HepG2 (cell line): ENCODE data around the gene LRRTM1. TPM values are rescaled to one million over a fixed set of nuclear protein-coding genes. Genes with fewer than 3 reads are reported as not detected.

ENCODE experiments used
- ATAC-seq: fragments of 200-7000 bp; cut with Tn5 transposase; 3 replicates; pipeline ENCODE4 v1.9.1; 2020; ENCODE audit warnings: mild to moderate bottlenecking, moderate library complexity
- BruUV-seq: library from RNA; stranded (reverse); fragments of 400-500 nt; replicated peaks from 2 replicates; lab custom pipeline; 2021; lab: Mats Ljungman, UMichigan
- CTCF ChIA-PET: fragments of 300-600 bp; formaldehyde crosslinking; extraction: SDS; loops from one replicate; lab custom pipeline; 2021; ENCODE audit warnings: low total read pairs, inconsistent platforms, low intra/inter-chr PET ratio; lab: Yijun Ruan, JAX
- POLR2A ChIA-PET: fragments of 350-600 bp; sonication (Branson Sonifier 250); formaldehyde crosslinking; loops from one replicate; lab custom pipeline; 2020; ENCODE audit warnings: antibody characterized with exemption, inconsistent platforms; lab: Yijun Ruan, JAX
- DNase-seq: peaks from one replicate; pipeline ENCODE4 v3.0.0-alpha.2; 2015; ENCODE audit warnings: low spot score
- FAIRE-seq: peaks from 3 replicates; lab custom pipeline; 2011; peaks lifted over from hg19 to GRCh38; lab: Jason Lieb, UNC
- H2AFZ ChIP-seq: one replicate; pipeline ENCODE4 v1.6.1; 2011; ENCODE audit warnings: low read length, inconsistent platforms
- H3K27ac ChIP-seq: fragments of 300-600 bp; 3 replicates; pipeline ENCODE4 v1.8.0; 2011; ENCODE audit warnings: mixed run types, mild to moderate bottlenecking, mixed read lengths, low read length, inconsistent platforms; ENCODE audit not compliant: insufficient read depth; ENCODE audit errors: extremely low read length
- H3K27me3 ChIP-seq, 2 experiments: fragments of 200-600 bp in 1 of 2; 2 replicates in 1 of 2; 3 replicates in 1 of 2; pipeline versions ENCODE4 v1.6.0 to v1.8.0; 2011; ENCODE audit warnings: low read length in 2 of 2, mild to moderate bottlenecking in 2 of 2, moderate library complexity in 2 of 2, inconsistent platforms in 1 of 2; ENCODE audit not compliant: insufficient read depth in 2 of 2, control insufficient read depth in 1 of 2
- H3K36me3 ChIP-seq, 2 experiments: fragments of 200-600 bp in 1 of 2; replicated peaks in 1 of 2; 2 replicates in 1 of 2; 3 replicates in 1 of 2; pipeline versions ENCODE4 v1.5.1 to v1.8.0; 2011; ENCODE audit warnings: low read length in 2 of 2, inconsistent platforms in 1 of 2; ENCODE audit not compliant: insufficient read depth in 2 of 2, control insufficient read depth in 1 of 2
- H3K4me1 ChIP-seq: 2 replicates; pipeline ENCODE4 v1.5.1; 2012; ENCODE audit warnings: low read length, inconsistent platforms; ENCODE audit not compliant: insufficient read depth
- H3K4me2 ChIP-seq: 2 replicates; pipeline ENCODE4 v1.6.0; 2011; ENCODE audit warnings: low read depth, low read length, inconsistent platforms
- H3K4me3 ChIP-seq, 3 experiments: fragments of 200-600 bp in 1 of 3; sonication (generic), shearing (Covaris generic) in 1 of 3; replicated peaks in 1 of 3; 2 replicates each; pipeline ENCODE4 v1.5.1; 2011 to 2016; ENCODE audit warnings: low read length in 3 of 3, inconsistent platforms in 2 of 3, low read depth in 2 of 3, mild to moderate bottlenecking in 2 of 3, control low read depth in 1 of 3, mixed read lengths in 1 of 3; ENCODE audit not compliant: insufficient read depth in 1 of 3
- H3K79me2 ChIP-seq: one replicate; pipeline ENCODE4 v1.6.1; 2011; ENCODE audit warnings: low read length, inconsistent platforms; ENCODE audit not compliant: insufficient read depth
- H3K9ac ChIP-seq: 2 replicates; pipeline ENCODE4 v1.6.0; 2011; ENCODE audit warnings: mild to moderate bottlenecking, low read depth, low read length, inconsistent platforms; ENCODE audit not compliant: insufficient read depth
- H3K9me3 ChIP-seq: 2 replicates; pipeline ENCODE4 v1.5.1; 2012; ENCODE audit warnings: mild to moderate bottlenecking, low read length
- H4K20me1 ChIP-seq: 2 replicates; pipeline ENCODE4 v1.6.0; 2011; ENCODE audit warnings: inconsistent platforms, mild to moderate bottlenecking, low read length, moderate library complexity; ENCODE audit not compliant: insufficient read depth
- ASH2L ChIP-seq: fragments of 300-600, 200-600 bp; sonication (generic); IDR thresholded peaks from 2 replicates; pipeline ENCODE4 v1.7.0; 2017; ENCODE audit warnings: low read depth, mild to moderate bottlenecking, moderate library complexity, mixed read lengths, low read length; ENCODE audit not compliant: insufficient read length
- BRD4 ChIP-seq: sonication (generic); formaldehyde crosslinking; IDR thresholded peaks from 2 replicates; pipeline ENCODE4 v1.4.0; 2020; ENCODE audit warnings: missing genetic modification reagents
- LCORL ChIP-seq, 2 experiments: fragments of 450-650 bp in 1 of 2; sonication (generic) in 1 of 2; formaldehyde crosslinking in 1 of 2; IDR thresholded peaks; 2 replicates each; pipeline versions ENCODE4 v1.5.0 to v1.6.1; 2017 to 2020; ENCODE audit warnings: antibody characterized with exemption in 1 of 2, missing genetic modification reagents in 1 of 2
- NBN ChIP-seq: fragments of 450-650 bp; conservative IDR thresholded peaks from 2 replicates; pipeline ENCODE4 v1.6.1; 2017
- NFKB2 ChIP-seq: sonication (generic); formaldehyde crosslinking; IDR thresholded peaks from 2 replicates; pipeline ENCODE4 v1.4.0; 2020; ENCODE audit warnings: missing genetic modification reagents, borderline replicate concordance
- STAG1 ChIP-seq: sonication (generic); formaldehyde crosslinking; IDR thresholded peaks from 2 replicates; pipeline ENCODE4 v1.4.0; 2020; ENCODE audit warnings: missing genetic modification reagents
- ZFP41 ChIP-seq: sonication (generic); formaldehyde crosslinking; IDR thresholded peaks from 2 replicates; pipeline ENCODE4 v1.4.0; 2020; ENCODE audit warnings: mild to moderate bottlenecking, missing genetic modification reagents, borderline replicate concordance
- ZNF234 ChIP-seq: sonication (generic); formaldehyde crosslinking; conservative IDR thresholded peaks from 2 replicates; pipeline ENCODE4 v1.5.1; 2020; ENCODE audit warnings: mild to moderate bottlenecking, missing genetic modification reagents
- ZNF616 ChIP-seq: sonication (generic); formaldehyde crosslinking; IDR thresholded peaks from 2 replicates; pipeline ENCODE4 v1.5.0; 2020; ENCODE audit warnings: low read depth, mild to moderate bottlenecking, missing genetic modification reagents
- ZNF816 ChIP-seq: sonication (generic); formaldehyde crosslinking; IDR thresholded peaks from 2 replicates; pipeline ENCODE4 v1.8.0; 2022; ENCODE audit warnings: missing genetic modification reagents, mild to moderate bottlenecking, borderline replicate concordance
- WGBS: methylation state at CpG from one replicate; pipeline ENCODE4 v1.1.6; 2017; ENCODE audit warnings: low lambda C conversion rate; 5-methylcytosine and 5-hydroxymethylcytosine counted together
- in situ Hi-C: cut with HindIII; loops from 2 replicates; pipeline ENCODE4 v1.10.0; 2017; ENCODE audit warnings: low pct_unique_long_range_greater_than_20kb; ENCODE audit not compliant: extremely low pct_ligation_motif_present
- intact Hi-C: fragments of 100-400 bp; cut with micrococcal nuclease; formaldehyde crosslinking; loops from one replicate; pipeline ENCODE4 v1.10.0; 2022; ENCODE audit not compliant: unreplicated experiment
- polyA plus RNA-seq, 8 experiments: library from polyadenylated mRNA; depleted of rRNA in 3 of 8; stranded (reverse) in 7 of 8; unstranded in 1 of 8; fragments of >200 nt; fragmentation: Illumina TruSeq in 4 of 8; extraction: Trizol in 4 of 8; gene quantifications; 2 replicates each; pipeline versions ENCODE4 v1.2.1 to v1.2.3, GENCODE V29; 2011 to 2016; ENCODE audit warnings: low read depth in 4 of 8, missing spikeins in 1 of 8, mixed read lengths in 1 of 8; ENCODE audit not compliant: insufficient read depth in 1 of 8
- total RNA-seq, 5 experiments: library from RNA; depleted of rRNA; stranded (reverse); fragments of >200 nt; fragmentation: Illumina TruSeq; extraction: Trizol; gene quantifications; 2 replicates each; pipeline ENCODE4 v1.2.3, GENCODE V29; 2016; ENCODE audit warnings: low read depth in 1 of 5
- TF ChIP-seq, protein P1 (sequence below): sonication (generic); formaldehyde crosslinking; IDR thresholded peaks from 2 replicates; pipeline ENCODE4 v1.5.1; 2020; ENCODE audit warnings: mild to moderate bottlenecking, missing genetic modification reagents, borderline replicate concordance
- TF ChIP-seq, protein P2 (sequence below), 2 experiments: IDR thresholded peaks; 2 replicates each; pipeline ENCODE4 v1.6.1; 2011 to 2012; ENCODE audit warnings: low read length in 2 of 2, borderline replicate concordance in 1 of 2, low read depth in 1 of 2, mild to moderate bottlenecking in 1 of 2, moderate library complexity in 1 of 2
- TF ChIP-seq, protein P3 (sequence below), 2 experiments: sonication (generic) in 1 of 2; formaldehyde crosslinking in 1 of 2; IDR thresholded peaks; 2 replicates each; pipeline versions ENCODE4 v1.4.0 to v1.6.1; 2018 to 2020; ENCODE audit warnings: missing genetic modification reagents in 2 of 2, borderline replicate concordance in 1 of 2, low read depth in 1 of 2, mild to moderate bottlenecking in 1 of 2, missing biosample characterization in 1 of 2

Gene LRRTM1
- total and polyA plus RNA-seq, 2 of the 13 experiments (the other 11 are each of a cell fraction or from before 2014, with no cell fraction given): not detected

GRCh38 chr2:80335411-80335810 is 30.9 kb upstream of the LRRTM1 start:
- ChIA-PET POLR2A (no interaction called here), CTCF (no interaction called here)
- TF ChIP-seq BRD4 (CRISPR knock-in tag) (no peak), ASH2L (no peak), STAG1 (CRISPR knock-in tag) (no peak), ZFP41 (CRISPR knock-in tag) (no peak), ZNF616 (CRISPR knock-in tag) (no peak), ZNF234 (no peak), NFKB2 (no peak), NBN (no peak), LCORL (IDR thresholded peaks at IDR 0.05) (no peak), LCORL (CRISPR knock-in tag; IDR thresholded peaks at IDR 0.05) (no peak), ZNF816 (CRISPR knock-in tag) (no peak)
- TF ChIP-seq, protein P1, sequence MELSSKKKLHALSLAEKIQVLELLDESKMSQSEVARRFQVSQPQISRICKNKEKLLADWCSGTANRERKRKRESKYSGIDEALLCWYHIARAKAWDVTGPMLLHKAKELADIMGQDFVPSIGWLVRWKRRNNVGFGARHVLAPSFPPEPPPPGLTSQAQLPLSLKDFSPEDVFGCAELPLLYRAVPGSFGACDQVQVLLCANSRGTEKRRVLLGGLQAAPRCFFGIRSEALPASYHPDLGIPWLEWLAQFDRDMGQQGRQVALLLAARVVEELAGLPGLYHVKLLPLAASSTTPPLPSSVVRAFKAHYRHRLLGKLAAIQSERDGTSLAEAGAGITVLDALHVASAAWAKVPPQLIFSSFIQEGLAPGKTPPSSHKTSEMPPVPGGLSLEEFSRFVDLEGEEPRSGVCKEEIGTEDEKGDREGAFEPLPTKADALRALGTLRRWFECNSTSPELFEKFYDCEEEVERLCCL (CRISPR knock-in tag): no peak
- TF ChIP-seq, protein P2, sequence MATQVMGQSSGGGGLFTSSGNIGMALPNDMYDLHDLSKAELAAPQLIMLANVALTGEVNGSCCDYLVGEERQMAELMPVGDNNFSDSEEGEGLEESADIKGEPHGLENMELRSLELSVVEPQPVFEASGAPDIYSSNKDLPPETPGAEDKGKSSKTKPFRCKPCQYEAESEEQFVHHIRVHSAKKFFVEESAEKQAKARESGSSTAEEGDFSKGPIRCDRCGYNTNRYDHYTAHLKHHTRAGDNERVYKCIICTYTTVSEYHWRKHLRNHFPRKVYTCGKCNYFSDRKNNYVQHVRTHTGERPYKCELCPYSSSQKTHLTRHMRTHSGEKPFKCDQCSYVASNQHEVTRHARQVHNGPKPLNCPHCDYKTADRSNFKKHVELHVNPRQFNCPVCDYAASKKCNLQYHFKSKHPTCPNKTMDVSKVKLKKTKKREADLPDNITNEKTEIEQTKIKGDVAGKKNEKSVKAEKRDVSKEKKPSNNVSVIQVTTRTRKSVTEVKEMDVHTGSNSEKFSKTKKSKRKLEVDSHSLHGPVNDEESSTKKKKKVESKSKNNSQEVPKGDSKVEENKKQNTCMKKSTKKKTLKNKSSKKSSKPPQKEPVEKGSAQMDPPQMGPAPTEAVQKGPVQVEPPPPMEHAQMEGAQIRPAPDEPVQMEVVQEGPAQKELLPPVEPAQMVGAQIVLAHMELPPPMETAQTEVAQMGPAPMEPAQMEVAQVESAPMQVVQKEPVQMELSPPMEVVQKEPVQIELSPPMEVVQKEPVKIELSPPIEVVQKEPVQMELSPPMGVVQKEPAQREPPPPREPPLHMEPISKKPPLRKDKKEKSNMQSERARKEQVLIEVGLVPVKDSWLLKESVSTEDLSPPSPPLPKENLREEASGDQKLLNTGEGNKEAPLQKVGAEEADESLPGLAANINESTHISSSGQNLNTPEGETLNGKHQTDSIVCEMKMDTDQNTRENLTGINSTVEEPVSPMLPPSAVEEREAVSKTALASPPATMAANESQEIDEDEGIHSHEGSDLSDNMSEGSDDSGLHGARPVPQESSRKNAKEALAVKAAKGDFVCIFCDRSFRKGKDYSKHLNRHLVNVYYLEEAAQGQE (IDR thresholded peaks at IDR 0.05; ENCODE audit: borderline replicate concordance in 1 of 2, low read depth in 1 of 2, low read length in 2 of 2): no peak
- TF ChIP-seq, protein P3, sequence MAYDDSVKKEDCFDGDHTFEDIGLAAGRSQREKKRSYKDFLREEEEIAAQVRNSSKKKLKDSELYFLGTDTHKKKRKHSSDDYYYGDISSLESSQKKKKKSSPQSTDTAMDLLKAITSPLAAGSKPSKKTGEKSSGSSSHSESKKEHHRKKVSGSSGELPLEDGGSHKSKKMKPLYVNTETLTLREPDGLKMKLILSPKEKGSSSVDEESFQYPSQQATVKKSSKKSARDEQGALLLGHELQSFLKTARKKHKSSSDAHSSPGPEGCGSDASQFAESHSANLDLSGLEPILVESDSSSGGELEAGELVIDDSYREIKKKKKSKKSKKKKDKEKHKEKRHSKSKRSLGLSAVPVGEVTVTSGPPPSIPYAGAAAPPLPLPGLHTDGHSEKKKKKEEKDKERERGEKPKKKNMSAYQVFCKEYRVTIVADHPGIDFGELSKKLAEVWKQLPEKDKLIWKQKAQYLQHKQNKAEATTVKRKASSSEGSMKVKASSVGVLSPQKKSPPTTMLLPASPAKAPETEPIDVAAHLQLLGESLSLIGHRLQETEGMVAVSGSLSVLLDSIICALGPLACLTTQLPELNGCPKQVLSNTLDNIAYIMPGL (CRISPR knock-in tag; IDR thresholded peaks at IDR 0.05; ENCODE audit: borderline replicate concordance in 1 of 2, low read depth in 1 of 2): no peak
- DNase-seq: no peak
- Histone ChIP-seq H3K9me3 (peaks cover 31% of the 10 kb centered on the region; the same call in 1 of the 2 replicates), H4K20me1 (no peaks in the 10 kb centered on the region), H3K79me2 (no peaks in the 10 kb centered on the region), H3K4me3 (no peak overlapping the region), H3K4me1 (no peaks in the 10 kb centered on the region), H3K27me3 (no peaks in the 10 kb centered on the region), H3K4me2 (no peak overlapping the region), H2AFZ (no peak overlapping the region), H3K27ac (no peak overlapping the region), H3K36me3 (no peaks in the 10 kb centered on the region), H3K9ac (no peak overlapping the region)
- no peak for FAIRE-seq
- in situ Hi-C loops (no loop called here), intact Hi-C loops (no loop called here)
- BruUV-seq: no TSS peak
- no peak for ATAC-seq
- WGBS: 86% methylated on average over 1 of the region's 1 CpG
